ENCODE measurements around the gene PLP2. TPM values are rescaled to one million over a fixed set of nuclear protein-coding genes. Genes with fewer than 3 reads are reported as not detected.

PLP2 gene
- total RNA-seq, 4 donors from 2014 or later, result 57.9 to 78.7 (median 67.9) TPM

DNA sequence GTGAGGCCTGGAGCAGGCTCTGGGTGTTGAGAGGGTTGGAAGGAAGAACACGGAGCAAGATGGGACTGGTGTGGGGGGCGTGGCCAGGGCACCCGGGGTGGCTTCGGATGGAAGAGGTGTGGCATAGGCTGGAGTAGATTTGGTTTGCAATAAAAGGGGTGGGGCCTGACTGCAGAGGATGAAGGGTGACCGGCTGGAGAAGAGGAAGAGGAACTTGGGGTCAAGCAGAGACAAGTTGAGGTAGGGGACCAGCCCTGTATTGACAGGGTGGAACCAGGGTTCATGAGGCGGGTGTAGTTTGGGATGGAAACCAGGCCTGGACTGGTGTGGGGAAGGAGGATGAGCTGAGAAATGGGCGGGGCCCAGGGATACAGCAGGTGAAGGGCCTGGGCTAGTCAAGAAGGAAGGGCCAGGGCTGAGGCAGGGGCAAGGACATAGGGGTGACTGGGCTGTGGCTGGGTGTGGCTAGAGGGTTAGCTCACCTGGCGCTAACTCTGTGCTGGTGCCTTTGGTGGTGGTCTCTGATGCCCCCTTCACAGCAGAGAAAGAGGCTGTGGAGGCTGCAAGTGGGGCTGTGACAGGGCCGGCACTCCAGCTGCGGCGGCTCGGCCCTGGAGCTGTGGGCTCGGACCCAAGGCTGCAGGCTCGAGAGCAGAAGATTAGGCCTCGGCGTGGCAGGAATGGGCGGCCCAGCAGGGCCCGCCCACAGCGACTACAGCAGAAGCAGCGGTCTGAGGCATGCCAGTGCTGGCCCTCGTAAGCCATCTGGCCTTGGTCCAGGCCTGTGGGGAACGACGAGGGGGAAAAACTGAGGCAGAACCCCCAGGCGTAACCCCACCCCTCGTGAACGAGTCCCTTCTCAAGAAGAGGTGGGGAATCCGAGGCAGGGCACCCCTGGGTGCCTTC lies 5.0 kb downstream of the PLP2 start:
- H3K9me3 ChIP-seq, result no peaks in the 10 kb centered on the region
- no peak overlapping the region for H3K4me3 ChIP-seq
- H3K27me3 ChIP-seq, result no peaks in the 10 kb centered on the region
- peaks cover 0 to 60% of the 10 kb centered on the region in 2 donors for H3K36me3 ChIP-seq
- no peak for ATAC-seq
- peak overlapping the region in 3 of 4 donors; percentile 30 to 47 (median 41) for H3K27ac ChIP-seq
- H3K4me1 ChIP-seq, result peaks cover 0 to 28% (median 3%) of the 10 kb centered on the region in 3 donors
- no peak for TF ChIP-seq POLR2AphosphoS5 (IDR thresholded peaks at IDR 0.05)
- TF ChIP-seq EP300 (IDR thresholded peaks at IDR 0.05), result no peak
- no peak for TF ChIP-seq CTCF (IDR thresholded peaks at IDR 0.05)
- TF ChIP-seq POLR2A (IDR thresholded peaks at IDR 0.05), result no peak
- WGBS, 2 donors (ENCODE audit: low coverage in 1 of 2), result 51 to 64% methylated on average over 3 to 6 of the region's 27 CpGs

GRCh38 chrX:49177338-49177833 lies 5.7 kb downstream of the PLP2 start:
- no peaks in the 10 kb centered on the region for H3K9me3 ChIP-seq
- H3K36me3 ChIP-seq, result peaks cover 0 to 64% of the 10 kb centered on the region in 2 donors
- H3K27ac ChIP-seq, result peak overlapping the region in 3 of 4 donors; percentile 30 to 47 (median 41)
- no peak overlapping the region for H3K4me3 ChIP-seq
- peaks cover 0 to 28% (median 3%) of the 10 kb centered on the region in 3 donors for H3K4me1 ChIP-seq
- peak; percentile 6 for ATAC-seq
- TF ChIP-seq CTCF (IDR thresholded peaks at IDR 0.05) (peak in 1 of 4 experiments; percentile 19), POLR2A (IDR thresholded peaks at IDR 0.05) (no peak), POLR2AphosphoS5 (IDR thresholded peaks at IDR 0.05) (no peak), EP300 (IDR thresholded peaks at IDR 0.05) (no peak)
- no peaks in the 10 kb centered on the region for H3K27me3 ChIP-seq
- WGBS, 2 donors (ENCODE audit: low coverage in 1 of 2), result 50% methylated on average over 1 of the region's 4 CpGs; no CpG with 5 or more reads in 1 of the 2 donors

DNA sequence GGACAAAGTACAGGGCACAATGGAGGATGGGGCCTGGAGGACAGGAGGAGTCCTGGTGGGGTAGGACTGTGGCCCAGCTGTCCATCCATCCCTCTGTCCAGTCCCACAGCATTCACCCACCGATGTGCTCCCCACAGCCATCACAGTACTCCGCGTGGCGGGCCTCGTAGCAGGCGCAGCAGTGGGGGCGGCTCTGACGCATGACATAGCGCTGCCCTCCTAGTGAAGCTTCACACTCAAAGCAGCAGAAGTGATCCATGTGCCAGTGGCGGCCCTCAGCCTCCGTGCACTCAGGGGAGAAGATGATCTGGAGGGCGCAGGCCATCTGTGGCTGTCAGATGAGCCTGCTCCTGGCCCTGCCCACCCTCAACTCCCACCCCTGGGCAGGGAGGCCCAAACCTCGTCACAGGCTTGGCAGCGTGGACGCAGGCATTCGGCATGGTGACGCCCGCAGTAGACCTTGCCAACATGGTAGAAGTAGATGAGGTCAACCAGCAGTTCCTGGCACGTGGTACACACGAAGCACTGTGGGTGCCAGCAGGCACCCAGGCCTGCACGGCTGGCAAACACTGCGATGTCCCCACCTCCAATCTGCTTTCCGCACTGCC lies 6.3 kb downstream of the PLP2 start:
- Histone ChIP-seq H3K27ac (peak overlapping the region in 1 of 4 donors; percentile 30), H3K4me3 (no peak overlapping the region), H3K36me3 (peaks cover 0 to 70% of the 10 kb centered on the region in 2 donors), H3K9me3 (no peaks in the 10 kb centered on the region), H3K27me3 (no peaks in the 10 kb centered on the region), H3K4me1 (peaks cover 0 to 24% (median 3%) of the 10 kb centered on the region in 3 donors)
- no peak for TF ChIP-seq POLR2AphosphoS5 (IDR thresholded peaks at IDR 0.05)
- no peak for TF ChIP-seq POLR2A (IDR thresholded peaks at IDR 0.05)
- no peak for TF ChIP-seq EP300 (IDR thresholded peaks at IDR 0.05)
- TF ChIP-seq CTCF (IDR thresholded peaks at IDR 0.05), result no peak
- no CpG with 5 or more reads among the region's 23 CpGs for WGBS, 2 donors (ENCODE audit: low coverage in 1 of 2)
- ATAC-seq, result peak; percentile 13

DNA sequence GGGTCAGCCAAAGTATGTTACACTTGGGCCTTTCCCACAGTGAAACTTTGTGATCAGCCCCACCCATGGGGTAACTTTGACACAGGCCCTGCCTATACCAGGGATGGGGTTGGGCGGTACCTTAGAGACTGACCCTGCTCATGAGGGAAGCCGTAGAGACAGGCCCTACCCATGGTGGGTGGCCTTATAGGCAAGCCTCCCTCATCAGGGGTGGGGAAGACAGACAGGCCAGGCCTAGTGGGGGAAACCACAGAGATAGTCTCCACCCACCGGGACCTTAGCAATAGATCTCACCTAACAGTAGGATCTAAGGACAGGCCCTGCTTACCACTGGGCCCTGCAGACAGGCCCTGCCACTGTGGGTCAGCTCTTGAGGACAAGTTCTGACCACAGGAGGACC lies 6.8 kb downstream of the PLP2 start:
- Histone ChIP-seq H3K27ac (no peak overlapping the region), H3K36me3 (peaks cover 0 to 72% of the 10 kb centered on the region in 2 donors), H3K4me1 (peaks cover 0 to 22% (median 0%) of the 10 kb centered on the region in 3 donors), H3K27me3 (no peaks in the 10 kb centered on the region), H3K4me3 (no peak overlapping the region), H3K9me3 (no peaks in the 10 kb centered on the region)
- TF ChIP-seq POLR2AphosphoS5 (IDR thresholded peaks at IDR 0.05) (no peak), CTCF (IDR thresholded peaks at IDR 0.05) (no peak), POLR2A (IDR thresholded peaks at IDR 0.05) (no peak), EP300 (IDR thresholded peaks at IDR 0.05) (no peak)
- no CpG with 5 or more reads among the region's 3 CpGs for WGBS, 2 donors (ENCODE audit: low coverage in 1 of 2)
- no peak for ATAC-seq
